ENCODE results near the gene PRDM16.

Gene PRDM16

DNA sequence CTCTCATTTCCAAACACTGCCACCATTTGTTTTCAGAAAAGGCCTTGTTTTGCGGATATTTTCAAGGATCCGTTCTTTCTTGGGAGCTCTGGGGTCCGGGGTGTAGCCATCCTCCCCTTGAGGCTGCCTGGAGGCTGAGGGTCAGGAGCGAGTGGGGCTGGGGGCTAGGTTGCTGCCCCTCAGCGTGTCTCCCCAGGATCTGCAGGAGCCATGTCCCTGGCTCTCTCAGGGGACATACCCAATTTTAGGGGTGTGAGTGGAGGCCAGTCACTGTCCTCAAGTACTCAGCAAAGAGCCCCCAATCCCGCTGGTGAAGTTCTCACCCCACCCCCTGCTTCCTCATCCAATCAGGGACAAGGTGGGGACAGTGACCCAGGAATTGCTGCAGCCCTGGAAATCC is 15.0 kb upstream of the PRDM16 start:
- DNase-seq (ENCODE audit: low read depth, low spot score) = no peak

DNA sequence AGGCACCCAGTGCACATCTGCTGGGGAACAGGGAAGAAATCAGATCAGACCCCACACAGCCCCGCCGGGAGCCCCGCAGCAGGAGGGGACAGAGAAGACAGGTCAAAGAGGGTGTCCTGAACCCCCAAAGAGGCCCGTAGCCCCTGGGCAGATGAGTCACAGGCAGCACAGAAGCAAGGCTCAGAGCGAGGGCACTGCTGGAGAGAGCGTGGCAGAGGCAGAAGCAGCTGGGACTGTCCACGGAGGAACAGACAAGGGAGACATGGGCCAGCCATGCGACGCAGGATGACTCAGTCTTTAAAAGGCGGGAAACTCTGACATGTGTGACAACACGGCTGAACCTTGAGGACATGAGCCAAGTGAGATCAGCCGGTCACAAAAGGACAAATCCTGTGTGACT is 14.5 kb upstream of the PRDM16 start:
- no peak for DNase-seq (ENCODE audit: low read depth, low spot score)

DNA sequence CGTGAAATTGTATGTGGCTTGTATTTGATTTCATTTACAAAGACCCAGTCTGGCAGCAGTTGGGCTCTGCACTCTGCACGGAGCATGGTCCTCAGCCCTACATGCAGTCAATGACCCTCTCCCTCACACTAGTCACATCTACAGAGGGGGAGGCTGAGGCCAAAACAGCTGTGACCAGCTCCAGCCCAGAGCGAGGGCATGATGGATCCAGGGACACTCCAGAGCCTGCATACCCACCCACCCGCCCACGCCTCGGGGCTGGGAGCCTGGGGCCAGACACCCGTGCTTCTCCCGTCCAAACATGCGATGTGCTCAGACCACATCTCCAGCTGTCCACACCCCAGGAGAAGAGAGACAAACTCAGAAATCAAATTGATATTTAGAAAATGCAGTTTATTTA is 14.0 kb upstream of the PRDM16 start:
- no peak for DNase-seq (ENCODE audit: low read depth, low spot score)

DNA sequence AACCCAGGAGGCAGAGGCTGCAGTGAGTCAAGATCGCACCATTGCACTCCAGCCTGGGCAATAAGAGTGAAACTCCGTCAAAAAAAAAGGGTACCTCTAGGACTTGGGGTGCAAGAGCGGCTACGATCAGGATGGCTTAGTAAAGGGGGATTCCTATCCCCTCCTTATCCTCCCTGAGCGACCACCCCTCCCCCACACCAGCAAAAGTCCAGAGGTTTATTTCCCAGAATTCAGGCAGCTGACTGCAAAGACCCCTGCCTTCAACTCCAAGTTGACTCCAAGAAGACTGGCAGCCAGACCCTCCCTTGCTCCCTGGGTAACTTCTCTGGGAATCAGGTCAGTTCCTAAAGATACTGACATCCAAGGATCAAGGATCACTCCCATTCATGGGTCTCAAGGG is 12.4 kb upstream of the PRDM16 start:
- no peak for DNase-seq (ENCODE audit: low read depth, low spot score)

DNA sequence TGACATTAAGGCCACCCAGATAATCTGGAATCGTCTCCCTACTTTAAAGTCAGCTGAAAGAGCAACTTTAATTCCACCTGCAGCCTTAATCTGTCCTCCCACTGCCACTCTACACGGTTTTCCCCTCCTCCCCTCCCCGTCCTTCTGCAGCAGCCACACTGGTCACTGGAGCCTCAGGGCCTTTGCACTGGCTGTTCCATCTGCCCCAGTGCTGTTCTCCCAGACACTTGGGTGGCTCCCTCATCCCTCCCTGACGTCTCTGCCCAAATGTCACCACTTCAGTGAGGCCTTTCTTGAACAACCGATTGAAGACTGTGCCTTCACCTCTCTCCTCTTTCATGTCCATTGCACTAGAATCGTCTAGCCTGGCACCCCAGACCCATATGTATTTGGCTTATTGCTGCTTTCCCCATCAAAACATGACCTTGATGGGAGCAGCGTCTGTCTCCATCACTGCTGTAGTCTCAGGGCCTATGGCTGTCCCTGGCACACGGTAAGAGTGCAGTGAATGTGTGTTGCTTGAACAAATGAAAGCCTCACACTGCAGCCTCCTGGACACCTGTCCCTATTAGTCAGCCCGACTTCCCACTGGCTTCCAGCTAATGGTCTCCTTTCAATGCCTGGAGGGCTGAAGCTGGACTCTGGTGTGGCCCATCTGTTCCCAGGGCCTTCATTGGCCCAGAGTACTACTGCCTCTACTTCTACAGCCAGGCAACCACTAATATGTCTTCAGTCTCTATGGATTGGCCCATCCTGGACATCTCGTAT is 10.6 kb upstream of the PRDM16 start:
- no peak for DNase-seq (ENCODE audit: low read depth, low spot score)

GRCh38 chr1:3060127-3060526 is 8.9 kb upstream of the PRDM16 start:
- no peak for DNase-seq (ENCODE audit: low read depth, low spot score)

DNA sequence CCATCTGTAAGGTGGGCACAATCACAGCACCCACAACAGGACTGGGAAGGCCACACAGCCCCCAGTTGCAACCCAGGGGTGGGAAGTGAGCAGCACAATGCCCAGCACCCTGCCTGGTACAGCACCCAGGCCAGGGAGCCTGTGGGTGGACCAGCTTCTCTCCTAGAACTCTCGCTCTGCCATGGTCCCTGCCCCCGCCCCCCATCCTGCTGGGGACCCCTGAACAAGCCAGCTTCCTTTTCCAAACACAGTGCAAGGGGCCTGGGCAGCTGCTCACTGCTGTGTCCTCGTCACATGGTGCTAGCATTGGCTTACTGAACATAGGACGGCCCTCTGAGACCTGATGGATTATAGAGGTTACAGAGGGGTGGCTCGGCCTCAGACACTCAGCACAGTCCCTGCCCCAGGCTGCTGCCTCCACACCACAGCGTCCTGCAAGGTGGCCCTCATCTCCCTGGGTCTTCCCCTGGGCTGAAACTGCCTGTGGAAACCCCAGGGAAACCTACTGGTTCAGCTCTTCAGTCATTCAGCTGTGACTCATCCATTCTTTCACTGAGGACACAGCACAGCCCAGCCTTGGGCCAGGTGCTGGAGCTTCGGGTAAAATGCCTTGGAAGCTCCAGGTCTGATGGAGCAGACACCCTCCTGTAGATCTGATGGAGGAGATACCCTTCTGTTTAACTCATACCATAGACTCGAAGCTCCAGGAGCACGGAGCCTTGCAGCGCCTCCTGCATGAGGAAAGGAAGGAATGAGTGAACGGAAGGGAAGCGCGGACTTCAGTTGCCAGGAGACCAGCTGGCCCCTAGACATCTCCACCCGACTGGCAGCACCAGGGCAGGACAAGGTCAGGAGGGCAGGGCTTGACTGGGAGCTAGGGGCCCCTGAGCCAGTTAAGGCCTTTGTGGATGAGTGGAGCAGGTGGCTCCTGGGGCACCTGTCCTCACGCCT is 8.1 kb upstream of the PRDM16 start:
- no peak for DNase-seq (ENCODE audit: low read depth, low spot score)

- DNase-seq (ENCODE audit: low read depth, low spot score) = no peak
Measured at GRCh38 chr1:3061566-3061965, 7.4 kb upstream of the PRDM16 start.

GRCh38 chr1:3061981-3062615 is 6.9 kb upstream of the PRDM16 start:
- DNase-seq (ENCODE audit: low read depth, low spot score) = no peak

DNA sequence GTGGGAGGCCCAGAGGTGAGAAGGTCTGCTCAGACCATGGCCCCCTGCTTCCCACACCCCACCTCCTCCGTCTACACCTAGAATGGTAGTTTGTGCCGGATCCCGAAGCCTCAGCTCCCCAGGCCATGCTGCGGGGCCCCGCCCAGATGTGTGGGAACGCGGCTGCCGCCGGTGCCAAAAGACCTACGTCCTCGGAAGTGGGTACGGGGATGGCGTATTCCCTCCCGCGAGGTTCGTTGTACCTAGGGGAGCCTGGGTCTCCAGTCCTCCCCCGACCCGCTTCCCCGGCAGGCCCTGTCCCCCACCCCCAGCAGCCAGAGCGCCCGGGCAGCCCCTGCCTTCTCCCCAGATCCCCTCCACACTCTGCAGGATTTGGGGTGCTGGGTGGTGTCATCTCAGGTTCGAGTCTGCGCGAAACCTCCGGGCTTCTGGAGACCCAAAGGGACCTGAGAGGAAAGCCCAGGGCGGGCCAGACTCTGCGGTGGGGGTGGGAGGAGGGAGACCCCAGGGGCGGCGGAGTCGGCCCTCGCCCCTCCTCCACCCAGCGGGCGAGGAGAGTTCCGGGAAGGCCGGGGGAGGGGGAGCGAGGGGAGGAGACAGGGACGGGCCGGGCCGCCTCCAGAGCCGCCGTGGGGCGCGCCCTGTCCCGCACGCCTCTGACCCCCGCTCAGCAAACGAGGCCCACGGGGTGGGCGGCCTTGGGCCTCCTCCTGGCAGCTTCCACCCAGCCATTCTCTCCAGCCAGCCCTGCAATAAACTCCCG is 6.2 kb upstream of the PRDM16 start:
- no peak for DNase-seq (ENCODE audit: low read depth, low spot score)

- DNase-seq (ENCODE audit: low read depth, low spot score) = no peak
Measured at GRCh38 chr1:3063379-3064295, 5.4 kb upstream of the PRDM16 start.

DNA sequence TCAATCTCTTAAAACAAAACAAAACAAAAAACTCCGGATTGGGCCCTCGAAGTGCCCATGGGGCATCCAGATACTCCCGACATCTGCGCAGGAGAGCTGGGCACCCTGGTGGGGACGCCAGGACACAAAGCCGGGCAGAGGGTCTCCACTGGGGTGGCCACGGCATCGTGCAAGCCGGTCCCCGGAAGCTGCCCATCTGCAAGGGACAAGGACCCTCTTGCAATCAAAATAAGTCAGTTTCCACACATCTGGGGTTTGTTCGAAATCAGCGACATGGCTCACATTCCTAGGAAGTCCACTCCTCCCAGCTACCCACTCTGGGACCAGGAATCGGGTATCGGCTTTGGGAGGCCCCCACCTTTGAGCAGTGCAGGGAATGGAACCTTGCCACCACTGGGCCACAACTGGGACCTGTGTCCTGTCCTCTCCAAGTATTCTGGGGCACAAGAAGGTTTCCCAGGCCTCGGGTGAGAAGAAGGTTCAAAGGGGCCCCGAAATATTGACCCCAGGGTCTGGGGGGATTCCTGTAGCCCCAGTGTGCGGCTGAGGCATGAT is 4.6 kb upstream of the PRDM16 start:
- DNase-seq (ENCODE audit: low read depth, low spot score) = no peak

DNA sequence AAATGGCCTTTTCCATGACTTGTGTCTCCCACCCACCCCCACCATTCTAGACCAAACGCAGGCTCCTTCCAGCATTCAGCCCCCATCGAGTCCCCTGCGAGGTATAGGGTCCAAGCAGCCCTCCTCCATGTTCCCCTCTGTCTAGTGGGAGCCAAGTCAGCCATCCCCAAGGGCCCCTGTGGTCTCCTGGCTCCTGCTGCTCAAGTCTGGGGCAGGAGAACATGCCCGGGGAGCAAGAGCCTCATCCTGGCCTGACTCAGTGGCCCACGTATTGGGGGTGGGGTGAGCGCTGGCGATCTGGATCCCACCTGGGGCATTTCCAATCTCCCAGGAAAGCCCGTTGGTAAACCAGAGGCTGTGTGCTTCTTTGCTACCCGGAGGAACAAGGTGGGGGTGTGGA is 4.1 kb upstream of the PRDM16 start:
- no peak for DNase-seq (ENCODE audit: low read depth, low spot score)

GRCh38 chr1:3065396-3065795 is 3.6 kb upstream of the PRDM16 start:
- DNase-seq (ENCODE audit: low read depth, low spot score) = no peak

- DNase-seq (ENCODE audit: low read depth, low spot score) = no peak
Measured at GRCh38 chr1:3065797-3066196, 3.2 kb upstream of the PRDM16 start.

DNA sequence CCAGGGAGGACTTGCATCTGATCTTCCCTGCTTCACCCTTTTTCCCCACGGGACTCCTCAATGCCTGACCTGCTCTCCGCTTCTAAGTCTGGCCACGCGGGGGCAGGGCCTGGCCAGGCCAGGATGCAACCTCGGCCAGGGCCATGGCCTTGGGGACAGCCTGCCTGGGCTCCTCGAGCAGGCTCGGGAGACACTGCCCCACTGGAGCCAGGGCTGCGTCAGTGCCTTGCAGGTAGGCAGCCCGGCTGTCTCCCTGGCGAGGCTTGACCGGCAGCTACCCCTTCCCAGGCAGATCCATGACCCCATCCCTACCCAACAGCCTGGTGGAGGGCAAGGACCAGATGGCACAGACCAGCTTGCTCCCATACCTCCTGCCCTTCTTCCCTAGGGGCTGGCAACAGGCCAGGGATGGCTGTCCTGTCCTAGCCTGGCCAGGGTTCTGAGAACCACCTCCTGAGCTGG is 2.7 kb upstream of the PRDM16 start:
- DNase-seq (ENCODE audit: low read depth, low spot score) = no peak

DNA sequence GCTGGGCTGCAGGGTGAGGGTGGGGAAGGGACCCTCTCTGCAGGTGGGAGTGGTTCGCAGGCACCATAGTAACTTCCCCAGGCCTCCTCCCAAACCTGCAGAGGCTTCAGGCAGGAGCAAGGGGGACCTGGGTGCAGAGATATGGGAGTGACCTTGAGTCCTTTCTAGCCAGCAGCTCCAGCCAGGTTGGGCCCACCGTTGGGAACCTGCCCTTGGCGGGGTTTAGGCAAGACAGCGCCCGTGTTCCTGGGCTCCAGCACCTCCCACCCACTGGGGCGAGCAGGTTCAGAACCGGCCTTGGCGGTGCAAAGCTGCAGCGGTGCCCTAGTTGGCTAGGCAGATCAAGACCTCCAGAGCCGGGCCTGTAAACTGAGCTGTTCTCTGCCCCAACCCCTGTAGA is 2.2 kb upstream of the PRDM16 start:
- no peak for DNase-seq (ENCODE audit: low read depth, low spot score)

- DNase-seq (ENCODE audit: low read depth, low spot score) = no peak
Measured at GRCh38 chr1:3067301-3067670, 1.7 kb upstream of the PRDM16 start.

DNA sequence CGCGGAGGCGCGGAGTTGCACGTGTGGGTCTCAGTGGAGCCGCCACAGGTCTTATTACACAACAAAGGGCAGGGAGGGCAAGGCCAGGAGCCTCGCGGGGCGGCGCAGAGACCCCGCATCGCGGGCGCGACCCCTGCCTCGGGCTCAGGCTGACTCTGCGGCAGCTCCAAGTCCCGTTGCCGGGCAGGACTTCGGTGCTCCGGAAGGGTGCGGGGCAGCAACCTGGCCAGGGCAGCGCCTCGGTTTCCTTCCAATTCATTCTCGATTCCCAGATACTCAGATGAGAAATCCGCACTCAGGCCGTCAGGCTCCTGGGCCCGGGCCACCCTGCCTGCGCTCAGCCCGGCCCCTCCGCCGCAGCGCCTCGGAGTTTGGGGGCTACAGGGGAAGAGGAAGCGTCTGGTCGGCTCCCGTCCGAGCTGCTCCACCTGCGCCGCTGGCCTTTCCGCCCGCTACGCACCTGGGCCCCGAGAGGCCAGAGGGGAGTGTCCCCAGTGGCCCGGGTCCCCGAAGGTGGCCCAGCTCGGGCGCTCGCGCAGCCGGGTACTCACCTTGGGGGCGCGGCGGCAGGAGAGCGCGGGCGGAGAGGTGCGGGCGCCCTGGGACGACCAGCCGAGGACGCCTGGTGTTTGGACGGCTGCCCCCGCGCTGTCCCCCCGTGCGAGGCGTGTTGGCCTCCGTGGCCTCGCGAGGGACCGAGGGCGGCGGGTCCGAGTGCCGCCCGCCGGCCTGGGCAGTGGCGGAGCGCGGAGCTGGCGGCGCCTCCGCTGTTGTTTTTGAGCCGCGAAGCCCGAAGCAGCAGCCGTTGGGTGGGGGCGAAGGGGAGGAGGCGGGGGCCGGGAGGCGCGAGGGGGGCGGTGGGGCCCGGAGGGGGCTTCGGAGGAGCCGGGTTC is 1.1 kb upstream of the PRDM16 start:
- DNase-seq (ENCODE audit: low read depth, low spot score) = no peak

Data from smooth muscle cell of the brain vasculature (primary cell).